Measurements from ENCODE around the gene OR13C8.

DNA sequence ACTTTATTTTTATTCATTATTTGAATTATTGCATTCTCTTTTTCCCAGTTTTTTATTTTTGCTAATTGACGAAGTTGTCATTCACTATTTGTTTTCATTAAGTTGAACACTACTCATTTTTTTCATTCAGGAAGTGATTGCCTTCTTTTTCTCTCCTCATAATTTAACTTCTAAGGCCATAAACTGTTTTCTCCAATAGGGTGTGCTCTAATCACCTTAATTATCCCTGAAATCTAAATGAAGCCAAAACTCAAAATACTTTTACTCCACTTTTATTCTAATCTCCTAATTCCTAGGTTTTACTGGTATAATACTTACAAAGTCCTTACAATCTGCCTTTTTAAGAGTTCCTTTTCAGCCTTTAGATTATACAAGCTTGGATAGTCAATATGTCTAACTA, 39.4 kb downstream of the OR13C8 start:
- TF ChIP-seq, protein P1, sequence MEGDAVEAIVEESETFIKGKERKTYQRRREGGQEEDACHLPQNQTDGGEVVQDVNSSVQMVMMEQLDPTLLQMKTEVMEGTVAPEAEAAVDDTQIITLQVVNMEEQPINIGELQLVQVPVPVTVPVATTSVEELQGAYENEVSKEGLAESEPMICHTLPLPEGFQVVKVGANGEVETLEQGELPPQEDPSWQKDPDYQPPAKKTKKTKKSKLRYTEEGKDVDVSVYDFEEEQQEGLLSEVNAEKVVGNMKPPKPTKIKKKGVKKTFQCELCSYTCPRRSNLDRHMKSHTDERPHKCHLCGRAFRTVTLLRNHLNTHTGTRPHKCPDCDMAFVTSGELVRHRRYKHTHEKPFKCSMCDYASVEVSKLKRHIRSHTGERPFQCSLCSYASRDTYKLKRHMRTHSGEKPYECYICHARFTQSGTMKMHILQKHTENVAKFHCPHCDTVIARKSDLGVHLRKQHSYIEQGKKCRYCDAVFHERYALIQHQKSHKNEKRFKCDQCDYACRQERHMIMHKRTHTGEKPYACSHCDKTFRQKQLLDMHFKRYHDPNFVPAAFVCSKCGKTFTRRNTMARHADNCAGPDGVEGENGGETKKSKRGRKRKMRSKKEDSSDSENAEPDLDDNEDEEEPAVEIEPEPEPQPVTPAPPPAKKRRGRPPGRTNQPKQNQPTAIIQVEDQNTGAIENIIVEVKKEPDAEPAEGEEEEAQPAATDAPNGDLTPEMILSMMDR (IDR thresholded peaks at IDR 0.05; ENCODE audit: low read depth, low read length, missing input control), result peak; percentile 11
- TF ChIP-seq YY1 (IDR thresholded peaks at IDR 0.05), result no peak
- no peak for TF ChIP-seq EGR1 (IDR thresholded peaks at IDR 0.05; ENCODE audit: low read depth in 2 of 2)
- TF ChIP-seq, protein P2, sequence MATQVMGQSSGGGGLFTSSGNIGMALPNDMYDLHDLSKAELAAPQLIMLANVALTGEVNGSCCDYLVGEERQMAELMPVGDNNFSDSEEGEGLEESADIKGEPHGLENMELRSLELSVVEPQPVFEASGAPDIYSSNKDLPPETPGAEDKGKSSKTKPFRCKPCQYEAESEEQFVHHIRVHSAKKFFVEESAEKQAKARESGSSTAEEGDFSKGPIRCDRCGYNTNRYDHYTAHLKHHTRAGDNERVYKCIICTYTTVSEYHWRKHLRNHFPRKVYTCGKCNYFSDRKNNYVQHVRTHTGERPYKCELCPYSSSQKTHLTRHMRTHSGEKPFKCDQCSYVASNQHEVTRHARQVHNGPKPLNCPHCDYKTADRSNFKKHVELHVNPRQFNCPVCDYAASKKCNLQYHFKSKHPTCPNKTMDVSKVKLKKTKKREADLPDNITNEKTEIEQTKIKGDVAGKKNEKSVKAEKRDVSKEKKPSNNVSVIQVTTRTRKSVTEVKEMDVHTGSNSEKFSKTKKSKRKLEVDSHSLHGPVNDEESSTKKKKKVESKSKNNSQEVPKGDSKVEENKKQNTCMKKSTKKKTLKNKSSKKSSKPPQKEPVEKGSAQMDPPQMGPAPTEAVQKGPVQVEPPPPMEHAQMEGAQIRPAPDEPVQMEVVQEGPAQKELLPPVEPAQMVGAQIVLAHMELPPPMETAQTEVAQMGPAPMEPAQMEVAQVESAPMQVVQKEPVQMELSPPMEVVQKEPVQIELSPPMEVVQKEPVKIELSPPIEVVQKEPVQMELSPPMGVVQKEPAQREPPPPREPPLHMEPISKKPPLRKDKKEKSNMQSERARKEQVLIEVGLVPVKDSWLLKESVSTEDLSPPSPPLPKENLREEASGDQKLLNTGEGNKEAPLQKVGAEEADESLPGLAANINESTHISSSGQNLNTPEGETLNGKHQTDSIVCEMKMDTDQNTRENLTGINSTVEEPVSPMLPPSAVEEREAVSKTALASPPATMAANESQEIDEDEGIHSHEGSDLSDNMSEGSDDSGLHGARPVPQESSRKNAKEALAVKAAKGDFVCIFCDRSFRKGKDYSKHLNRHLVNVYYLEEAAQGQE (IDR thresholded peaks at IDR 0.05), result no peak
- TF ChIP-seq RAD21 (IDR thresholded peaks at IDR 0.05), result peak; percentile 45 to 46
- TF ChIP-seq GABPA (IDR thresholded peaks at IDR 0.05 in 1 of 2, conservative IDR thresholded peaks at IDR 0.05 in 1 of 2), result no peak
- TF ChIP-seq TAF1 (conservative IDR thresholded peaks at IDR 0.05), result no peak
- TF ChIP-seq SP1 (IDR thresholded peaks at IDR 0.05), result no peak
- TF ChIP-seq RXRA (IDR thresholded peaks at IDR 0.05), result no peak
- no peak for TF ChIP-seq HNF4A (conservative IDR thresholded peaks at IDR 0.05)
- TF ChIP-seq MAX (IDR thresholded peaks at IDR 0.05), result no peak
- TF ChIP-seq ATF3 (IDR thresholded peaks at IDR 0.05), result no peak
- TF ChIP-seq JUND (IDR thresholded peaks at IDR 0.05), result no peak
- no peak for TF ChIP-seq FOXA1 (IDR thresholded peaks at IDR 0.05)
